GM18520 (cell line): ENCODE measurements around the gene PDLIM4.
A peak's percentile ranks its signal among the peaks of the same experiment; 100 is the strongest.

Experiments
- ATAC-seq: cut with Tn5 transposase; IDR thresholded peaks from one replicate; pipeline ENCODE4 v1.9.1; 2021; ENCODE audit not compliant: unreplicated experiment

PDLIM4 gene

DNA sequence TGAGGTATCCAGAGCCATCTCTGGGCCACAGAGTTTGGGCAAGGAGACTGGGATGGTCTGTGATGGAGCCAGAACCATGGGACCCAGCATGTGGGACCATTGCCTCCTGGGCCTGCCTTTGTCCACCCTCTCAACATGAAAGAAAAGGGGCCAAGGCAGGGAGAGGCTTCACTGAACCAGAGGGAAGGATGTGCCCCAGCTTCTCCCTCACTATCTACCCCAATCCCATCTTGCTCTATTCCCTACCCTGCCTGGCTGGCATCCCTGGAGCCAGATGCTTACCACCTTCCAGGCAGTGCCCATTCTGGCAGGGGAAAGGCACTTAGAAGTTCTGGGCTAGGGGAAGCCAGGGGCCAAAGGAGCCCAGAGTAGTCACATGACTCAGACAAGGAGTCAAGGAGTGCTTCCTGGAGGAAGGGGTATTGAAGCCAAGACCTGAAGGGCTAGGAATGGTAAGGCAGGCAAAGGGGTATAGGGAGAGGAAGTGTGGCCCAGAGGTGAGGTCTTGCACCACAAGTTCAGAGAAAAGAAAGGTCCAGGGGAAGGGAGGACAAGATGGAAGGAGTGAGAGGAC is 9.8 kb downstream of the PDLIM4 start:
- ATAC-seq = no peak

DNA sequence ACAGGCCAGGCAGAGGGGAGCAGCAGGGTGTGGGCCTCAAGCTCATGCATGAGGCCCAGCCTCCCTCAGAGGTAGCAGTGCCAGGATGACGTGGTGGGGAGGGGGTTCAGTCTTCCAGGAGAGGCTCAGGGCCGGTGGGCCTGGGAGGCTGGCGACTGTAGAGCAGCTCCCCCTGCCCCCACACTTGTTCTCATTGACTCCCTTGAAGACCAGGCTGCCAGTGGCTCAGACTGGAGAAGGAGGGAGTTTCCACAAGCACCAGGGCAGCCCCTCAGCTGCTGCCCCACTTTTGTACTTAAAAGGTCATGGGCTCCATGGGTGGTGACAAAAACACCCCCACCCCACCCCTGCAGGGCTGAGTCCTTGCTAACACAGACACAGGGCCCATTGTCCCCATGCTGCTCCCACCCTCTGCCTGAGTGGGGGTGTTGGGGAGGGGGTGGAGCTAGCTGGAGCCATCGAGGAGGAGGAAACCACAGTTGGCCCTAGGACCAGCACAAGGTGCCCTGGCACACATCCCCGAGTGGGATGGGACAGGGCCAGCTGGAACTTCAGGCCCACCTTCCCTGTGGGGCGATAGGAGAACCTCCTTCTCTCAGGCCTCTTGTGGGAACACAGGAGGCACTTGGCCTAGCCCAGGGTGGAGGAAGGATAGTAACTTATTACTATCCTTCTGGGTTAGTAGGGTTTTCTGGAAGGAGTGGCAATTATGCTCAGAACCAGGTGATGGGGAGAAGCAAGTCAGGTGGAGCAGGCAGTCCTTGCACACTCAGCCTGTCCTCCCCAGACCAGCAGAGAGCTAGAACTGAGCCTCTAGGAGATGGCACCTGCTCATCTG is 10.7 kb downstream of the PDLIM4 start:
- ATAC-seq = no peak

DNA sequence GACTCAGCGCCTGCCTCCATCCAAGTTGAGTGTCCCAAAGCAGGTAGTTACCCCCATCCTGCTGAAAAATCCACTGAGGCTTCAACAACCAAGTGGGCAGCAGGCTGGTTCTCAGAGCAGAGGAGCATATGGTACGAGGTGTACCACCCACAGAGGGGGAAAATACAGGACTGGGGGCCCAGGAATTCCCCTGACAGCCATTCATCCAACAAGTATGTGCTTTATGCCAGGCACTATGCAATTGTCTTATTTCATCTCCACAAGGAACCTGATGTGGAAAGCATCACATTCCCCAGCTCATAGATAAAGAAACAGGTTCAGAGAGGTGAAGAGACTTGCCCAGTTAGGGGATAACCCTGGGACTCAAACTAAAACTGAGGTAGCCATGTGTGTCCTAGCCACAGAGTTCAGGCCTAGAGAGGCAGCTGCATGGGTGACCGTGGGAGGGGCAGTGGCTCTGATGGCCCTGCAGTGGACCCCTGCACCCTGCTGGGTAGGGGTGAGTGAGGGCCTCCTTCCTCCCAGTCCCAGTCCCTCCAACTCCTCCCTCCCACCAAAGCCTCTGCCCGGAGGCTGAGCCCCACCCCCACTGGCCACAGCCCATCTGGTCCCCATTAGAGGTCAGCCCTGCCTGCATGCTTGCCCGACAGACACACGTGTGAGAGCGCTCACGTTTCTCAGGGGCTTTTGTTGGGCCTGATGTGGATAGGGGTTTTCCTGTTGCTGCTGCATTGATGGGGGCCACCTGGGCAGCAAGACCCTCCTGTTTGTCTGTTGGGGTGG is 11.5 kb downstream of the PDLIM4 start:
- ATAC-seq = peak; percentile 60

- no peak for ATAC-seq
Measured at GRCh38 chr5:132269635-132270334, 12.3 kb downstream of the PDLIM4 start.

- ATAC-seq = no peak
Measured at GRCh38 chr5:132270335-132270665, 12.8 kb downstream of the PDLIM4 start.

- ATAC-seq = no peak
Measured at GRCh38 chr5:132270706-132271105, 13.2 kb downstream of the PDLIM4 start.

GRCh38 chr5:132271251-132272246 is 14.1 kb downstream of the PDLIM4 start:
- no peak for ATAC-seq

DNA sequence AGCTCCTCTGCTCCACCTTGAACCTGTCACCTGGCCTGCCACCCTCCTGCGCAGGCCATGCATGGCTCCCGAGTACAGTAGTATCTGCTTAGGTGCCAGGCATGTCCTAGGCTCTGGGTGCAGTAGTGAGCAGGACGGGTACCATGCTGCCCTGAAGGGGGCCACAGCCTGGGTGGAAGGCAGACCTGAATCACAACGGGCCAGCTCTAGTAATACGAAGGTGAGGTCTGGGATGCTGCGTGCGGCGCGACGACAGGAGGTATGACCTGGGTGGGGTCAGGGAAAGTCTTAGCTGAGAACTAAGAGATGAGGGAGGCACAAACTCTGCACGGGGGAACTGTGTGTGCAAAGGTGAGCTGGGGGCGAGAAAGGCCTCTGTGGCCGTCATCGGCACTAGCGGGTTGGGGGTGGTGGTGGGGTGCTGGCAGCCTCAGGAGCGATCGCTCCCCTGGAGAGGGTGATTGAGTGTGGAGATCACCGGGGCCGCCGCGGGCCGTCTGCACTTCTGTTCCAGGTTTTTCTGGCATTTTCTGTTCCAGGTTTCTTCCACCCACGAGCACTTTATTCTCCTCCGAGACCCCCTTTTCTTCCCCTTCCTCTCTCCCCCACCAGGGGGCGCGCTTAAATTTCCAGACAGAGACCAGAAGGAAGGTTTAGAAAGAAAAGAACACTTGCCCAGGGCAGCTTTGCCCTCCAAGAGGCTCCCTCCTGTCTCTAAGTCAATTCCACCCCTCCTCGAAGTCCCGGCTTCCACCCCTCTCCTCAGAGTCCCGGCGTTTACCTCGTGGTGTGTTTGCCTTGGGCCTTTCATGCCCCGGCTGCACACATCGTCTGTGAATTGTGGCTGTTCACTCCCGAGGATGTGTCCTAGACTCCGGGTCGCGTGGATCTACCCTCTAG is 15.1 kb downstream of the PDLIM4 start:
- no peak for ATAC-seq

DNA sequence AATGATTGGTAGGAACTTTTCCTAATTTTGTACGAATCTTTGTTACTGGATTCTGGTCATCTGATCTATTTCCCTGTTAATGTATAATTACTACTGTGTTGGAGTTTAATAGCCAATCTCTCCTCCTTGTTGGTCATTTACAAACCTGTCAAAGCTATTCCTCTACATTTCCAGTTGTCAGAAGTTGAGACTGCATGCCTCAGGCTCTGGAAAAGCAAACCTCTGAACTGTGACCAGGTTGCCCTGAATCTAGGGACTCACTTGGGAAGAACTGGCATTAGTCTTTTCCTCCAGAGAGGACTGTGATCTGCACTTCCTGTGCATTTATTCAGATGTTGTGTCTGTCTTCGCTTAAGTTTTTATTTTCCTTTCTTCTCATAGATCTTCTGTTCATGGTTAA is 16.1 kb downstream of the PDLIM4 start:
- ATAC-seq = no peak

- no peak for ATAC-seq
Measured at GRCh38 chr5:132274050-132274792, 16.7 kb downstream of the PDLIM4 start.

DNA sequence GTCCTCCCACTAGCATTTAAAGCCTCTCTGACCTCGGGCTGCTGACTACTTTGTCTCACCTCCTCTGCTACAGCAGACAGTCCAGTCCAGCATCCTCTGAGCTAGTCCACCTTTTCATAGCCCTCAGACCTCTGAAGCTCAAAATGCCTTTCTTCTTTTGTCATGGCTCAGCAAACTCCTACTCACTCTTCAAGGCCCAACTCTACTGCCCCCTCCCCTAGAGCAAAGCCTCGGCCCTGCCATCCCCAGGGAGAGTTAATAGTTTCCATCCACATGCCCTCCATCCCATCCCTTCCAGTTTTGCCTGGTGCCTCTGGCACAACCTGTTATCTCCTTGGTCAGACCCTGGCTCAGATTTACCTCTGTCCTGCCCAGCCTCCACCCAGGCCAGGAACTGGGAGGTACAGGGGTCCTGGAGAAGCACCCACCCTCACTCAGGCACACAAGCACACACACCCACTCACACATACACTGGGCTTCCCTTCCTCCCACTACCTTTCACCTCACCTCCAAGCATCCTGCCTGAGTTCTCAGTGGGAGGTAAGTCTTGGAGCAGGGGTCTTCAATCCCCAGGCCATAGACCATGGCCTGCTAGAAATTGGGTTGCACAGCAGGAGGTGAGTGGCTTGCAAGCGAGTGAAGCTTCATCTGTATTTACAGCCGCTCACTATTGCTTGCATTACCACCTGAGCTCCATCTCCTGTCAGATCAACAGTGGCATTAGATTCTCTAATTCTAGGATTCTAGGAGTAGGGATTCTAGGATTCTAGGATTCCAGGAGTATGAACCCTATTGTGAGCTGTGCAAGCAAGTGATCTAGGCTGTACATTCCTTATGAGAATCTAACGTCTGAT is 18.1 kb downstream of the PDLIM4 start:
- ATAC-seq = no peak

DNA sequence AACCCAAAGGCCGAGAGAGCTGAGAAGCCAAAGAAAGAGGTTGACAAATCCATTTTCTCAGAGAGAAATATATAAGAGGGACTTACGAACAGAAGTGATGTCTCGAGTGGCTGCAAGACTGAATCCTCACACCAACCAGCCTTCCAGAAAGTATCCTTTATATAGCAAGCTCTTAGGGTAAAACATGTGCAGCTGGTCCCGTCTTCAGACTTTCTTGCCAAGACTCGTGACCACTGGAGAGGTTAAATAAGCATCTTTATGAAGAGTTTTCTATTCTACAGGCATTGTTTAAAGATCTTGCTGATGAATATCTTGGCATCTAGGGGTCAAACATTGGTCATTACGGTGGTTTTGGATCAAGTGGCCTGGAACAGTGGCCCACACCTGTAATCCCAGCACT is 19.8 kb downstream of the PDLIM4 start:
- ATAC-seq = no peak

DNA sequence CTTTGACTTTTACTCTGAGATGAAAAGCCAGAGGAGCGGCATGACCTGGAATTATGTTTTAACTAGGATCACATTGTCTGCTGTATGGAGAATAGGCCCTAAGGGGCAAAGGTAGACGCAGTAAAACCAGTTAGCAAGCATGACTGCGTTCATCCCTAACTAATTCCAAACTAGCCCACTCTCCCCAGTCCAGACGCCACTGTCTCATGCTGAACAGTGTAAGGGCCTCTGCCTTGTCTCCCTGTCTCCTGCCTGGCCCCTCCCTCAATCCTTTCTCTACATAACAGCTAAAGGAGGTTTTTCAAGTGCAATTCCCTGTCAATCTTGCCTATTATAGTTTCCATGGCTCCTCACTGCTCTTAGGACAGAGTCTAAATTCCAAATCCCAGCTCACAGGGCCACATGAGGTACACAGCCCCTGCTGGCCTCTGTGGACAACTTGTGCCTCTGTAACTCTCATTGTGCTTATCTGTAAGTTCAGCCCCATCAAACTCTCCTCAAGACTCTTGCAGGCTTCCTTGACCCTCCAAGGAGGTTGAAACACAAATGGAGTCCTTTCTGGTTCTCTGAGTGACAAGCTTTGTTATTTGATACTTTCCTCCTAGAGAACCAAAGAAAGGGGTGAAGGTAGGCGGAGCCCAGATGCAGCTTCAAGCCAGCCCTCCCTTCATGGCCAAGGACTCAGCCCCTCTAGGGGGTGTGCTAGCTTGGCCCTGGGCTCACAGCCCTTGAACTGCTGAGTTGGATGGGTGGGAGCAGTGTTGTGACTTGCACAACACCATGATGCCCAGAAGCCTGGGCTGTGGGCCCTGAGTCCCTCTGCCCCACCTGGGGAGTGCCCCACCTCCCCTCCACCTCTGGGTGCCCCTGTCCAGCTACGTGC is 20.7 kb downstream of the PDLIM4 start:
- no peak for ATAC-seq

DNA sequence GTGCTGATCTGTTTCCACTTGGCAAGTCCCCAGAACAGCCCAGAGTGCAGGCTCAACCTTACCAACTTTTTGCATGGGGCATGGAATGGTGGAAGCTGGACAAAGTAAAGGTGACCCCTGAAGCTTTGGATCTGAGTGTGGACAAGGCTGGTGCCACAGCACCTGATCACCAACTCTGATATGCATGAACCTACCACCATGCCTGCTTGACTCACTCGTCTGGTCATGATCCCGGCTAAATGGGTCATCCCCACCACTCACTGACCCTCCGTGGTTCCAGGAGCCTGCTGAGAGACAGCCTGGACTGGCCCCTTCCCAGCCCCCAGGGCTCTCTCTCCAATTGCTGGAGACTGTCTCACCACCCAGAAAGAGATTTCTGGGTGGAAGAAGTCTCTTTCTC is 22.3 kb downstream of the PDLIM4 start:
- ATAC-seq = no peak

DNA sequence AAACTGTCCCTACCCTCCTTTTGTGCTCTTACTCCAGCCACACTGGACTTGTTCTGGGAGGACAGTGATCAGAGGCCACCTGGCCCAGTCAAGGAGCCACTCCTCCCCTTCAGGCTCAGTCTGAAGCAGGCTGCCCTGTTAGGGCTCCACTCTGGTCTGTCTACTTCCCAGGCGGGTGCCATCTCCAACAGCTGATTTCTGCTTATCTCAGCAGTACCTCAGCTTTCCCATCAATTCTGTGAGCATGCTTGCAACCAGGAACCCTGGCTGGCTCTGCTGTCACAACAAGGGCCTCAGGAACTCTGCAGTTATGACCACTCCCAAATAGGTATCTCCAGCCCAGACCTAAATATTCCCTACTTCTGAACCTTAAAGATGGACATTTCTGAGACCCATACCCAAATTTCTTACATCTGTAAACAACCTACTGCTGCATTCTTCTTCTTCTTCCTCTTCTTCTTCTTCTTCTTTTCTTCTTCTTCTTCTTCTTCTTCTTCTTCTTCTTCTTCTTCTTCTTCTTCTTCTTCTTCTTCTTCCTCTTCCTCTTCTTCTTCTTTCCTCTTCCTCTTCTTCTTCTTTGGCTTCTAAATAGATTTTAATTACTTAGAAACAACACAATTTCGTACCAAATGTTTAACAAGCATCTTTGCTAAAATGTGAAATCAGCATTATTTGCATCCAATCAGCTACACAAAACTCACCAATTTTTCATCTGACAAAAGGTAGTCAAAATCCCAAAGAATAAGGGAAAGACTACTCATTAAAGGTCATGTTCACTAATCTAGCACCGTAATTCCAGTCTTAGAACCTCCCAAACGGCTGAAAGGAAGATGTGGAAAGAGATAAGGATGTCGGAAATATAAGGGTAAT is 23.1 kb downstream of the PDLIM4 start:
- no peak for ATAC-seq
